Neuronal stem cell (in vitro differentiated cells): ENCODE measurements around the gene DLGAP5.

Source experiments
- DNase-seq: peaks from one replicate; pipeline ENCODE4 v3.0.0-alpha.2; 2013; ENCODE audit warnings: low spot score
- H2AFZ ChIP-seq: one replicate; pipeline ENCODE4 v1.6.1; 2013; ENCODE audit warnings: mild to moderate bottlenecking, low read length, inconsistent platforms
- H2AK5ac ChIP-seq: 2 replicates; pipeline ENCODE4 v1.6.1; 2013; ENCODE audit warnings: low read depth, mild to moderate bottlenecking, inconsistent platforms, low read length, moderate library complexity, mixed read lengths
- H2BK120ac ChIP-seq: 2 replicates; pipeline ENCODE4 v1.6.1; 2013; ENCODE audit warnings: low read depth, mild to moderate bottlenecking, inconsistent platforms, low read length, moderate library complexity, mixed read lengths
- H2BK12ac ChIP-seq: one replicate; pipeline ENCODE4 v1.6.1; 2013; ENCODE audit warnings: low read length, inconsistent platforms
- H2BK15ac ChIP-seq: 2 replicates; pipeline ENCODE4 v1.6.1; 2013; ENCODE audit warnings: mild to moderate bottlenecking, low read length, inconsistent platforms, mixed read lengths
- H2BK5ac ChIP-seq: one replicate; pipeline ENCODE4 v1.6.1; 2013; ENCODE audit warnings: inconsistent platforms, mild to moderate bottlenecking, low read length, moderate library complexity
- H3K14ac ChIP-seq: one replicate; pipeline ENCODE4 v1.6.1; 2013; ENCODE audit warnings: low read length, inconsistent platforms
- H3K18ac ChIP-seq: 2 replicates; pipeline ENCODE4 v1.6.1; 2013; ENCODE audit warnings: low read length, inconsistent platforms
- H3K23ac ChIP-seq: 2 replicates; pipeline ENCODE4 v1.6.1; 2013; ENCODE audit warnings: low read depth, mild to moderate bottlenecking, mixed read lengths, low read length, inconsistent platforms; ENCODE audit not compliant: poor library complexity
- H3K27ac ChIP-seq: replicated peaks from 3 replicates; pipeline ENCODE4 v1.5.1; 2013; ENCODE audit warnings: low read length, inconsistent platforms
- H3K27me3 ChIP-seq, 3 experiments: 2 replicates each; pipeline ENCODE4 v1.6.1; 2013; ENCODE audit warnings: low read length in 3 of 3, mild to moderate bottlenecking in 2 of 3, inconsistent platforms in 1 of 3, low read depth in 1 of 3, mixed read lengths in 1 of 3, moderate library complexity in 1 of 3; ENCODE audit not compliant: control insufficient read depth in 3 of 3, insufficient read depth in 3 of 3
- H3K36me3 ChIP-seq, 2 donors: replicated peaks in 1 of 2; 2 replicates each; pipeline ENCODE4 v1.6.1; 2013; ENCODE audit warnings: low read length in 2 of 2; ENCODE audit not compliant: control insufficient read depth in 2 of 2, insufficient read depth in 2 of 2
- H3K4ac ChIP-seq: 2 replicates; pipeline ENCODE4 v1.6.1; 2013; ENCODE audit warnings: inconsistent platforms, mild to moderate bottlenecking, low read length, moderate library complexity
- H3K4me1 ChIP-seq, 2 donors: 1 replicate in 1 of 2; 2 replicates in 1 of 2; pipeline ENCODE4 v1.6.1; 2013; ENCODE audit warnings: low read length in 2 of 2, low read depth in 1 of 2; ENCODE audit not compliant: control insufficient read depth in 2 of 2, insufficient read depth in 1 of 2
- H3K4me2 ChIP-seq: one replicate; pipeline ENCODE4 v1.6.1; 2013; ENCODE audit warnings: mild to moderate bottlenecking, low read length, inconsistent platforms; ENCODE audit not compliant: insufficient read depth, poor library complexity, severe bottlenecking
- H3K4me3 ChIP-seq, 2 donors: 2 replicates each; pipeline ENCODE4 v1.5.1; 2013; ENCODE audit warnings: low read length in 2 of 2, mild to moderate bottlenecking in 2 of 2, inconsistent platforms in 1 of 2, moderate library complexity in 1 of 2
- H3K79me1 ChIP-seq: one replicate; pipeline ENCODE4 v1.6.1; 2013; ENCODE audit warnings: low read depth, mild to moderate bottlenecking, inconsistent platforms, low read length, moderate library complexity
- H3K9ac ChIP-seq: one replicate; pipeline ENCODE4 v1.6.1; 2013; ENCODE audit warnings: mild to moderate bottlenecking, low read depth, low read length, inconsistent platforms; ENCODE audit not compliant: poor library complexity
- H3K9me3 ChIP-seq, 2 donors: replicated peaks in 1 of 2; 2 replicates each; pipeline versions ENCODE3 to v1.6.1; 2013; ENCODE audit warnings: low read length in 2 of 2, mild to moderate bottlenecking in 2 of 2, inconsistent platforms in 1 of 2, low read depth in 1 of 2, mixed read lengths in 1 of 2, moderate library complexity in 1 of 2; ENCODE audit not compliant: control insufficient read depth in 2 of 2, insufficient read depth in 1 of 2
- H4K8ac ChIP-seq: one replicate; pipeline ENCODE4 v1.6.1; 2013; ENCODE audit warnings: low read depth, mild to moderate bottlenecking, inconsistent platforms, low read length, moderate library complexity
- H4K91ac ChIP-seq: one replicate; pipeline ENCODE4 v1.6.1; 2013; ENCODE audit warnings: low read length, low read depth, mild to moderate bottlenecking, inconsistent platforms; ENCODE audit not compliant: poor library complexity
- WGBS, 2 donors: extraction: QIAGEN DNeasy Blood & Tissue Kit; methylation state at CpG; one replicate each; pipeline ENCODE4 v1.1.7; 2013; ENCODE audit warnings: missing lambda C conversion rate in 2 of 2, mixed read lengths in 1 of 2; ENCODE audit not compliant: insufficient read length in 2 of 2, insufficient replicate concordance in 1 of 2; ENCODE audit errors: extremely low coverage in 2 of 2; 5-methylcytosine and 5-hydroxymethylcytosine counted together

The DLGAP5 gene

GRCh38 chr14:55130196-55130550, 61.2 kb downstream of the DLGAP5 start:
- Histone ChIP-seq H3K4ac (no peak overlapping the region), H3K9me3 (no peaks in the 10 kb centered on the region), H2BK120ac (no peak overlapping the region), H2BK12ac (no peak overlapping the region), H3K9ac (no peak overlapping the region), H2BK15ac (no peak overlapping the region), H3K27me3 (peaks cover 0 to 18% (median 3%) of the 10 kb centered on the region in 3 experiments), H2AFZ (no peak overlapping the region), H3K27ac (no peak overlapping the region), H4K8ac (no peak overlapping the region), H3K4me3 (peak overlapping the region in 1 of 2 donors; percentile 52), H2BK5ac (no peak overlapping the region), H3K4me2 (peak overlapping the region; percentile 91), H3K36me3 (peaks cover 2 to 4% of the 10 kb centered on the region in 2 donors), H2AK5ac (no peak overlapping the region), H3K18ac (no peak overlapping the region), H3K79me1 (no peaks in the 10 kb centered on the region), H4K91ac (no peak overlapping the region), H3K23ac (no peak overlapping the region), H3K4me1 (peaks cover 3 to 6% of the 10 kb centered on the region in 2 donors), H3K14ac (no peak overlapping the region)
- no peak for DNase-seq
- WGBS, 2 donors: no CpG with 5 or more reads among the region's 10 CpGs

GRCh38 chr14:55129428-55130195, 61.8 kb downstream of the DLGAP5 start:
- H3K9me3 ChIP-seq: no peaks in the 10 kb centered on the region
- no peak overlapping the region for H2BK120ac ChIP-seq
- peak overlapping the region; percentile 61 for H3K23ac ChIP-seq
- peak overlapping the region; percentile 91 for H3K4me2 ChIP-seq
- H2BK5ac ChIP-seq: peak overlapping the region; percentile 25
- no peak overlapping the region for H3K14ac ChIP-seq
- peaks cover 3 to 6% of the 10 kb centered on the region in 2 donors for H3K4me1 ChIP-seq
- no peak overlapping the region for H2BK12ac ChIP-seq
- no peaks in the 10 kb centered on the region for H3K79me1 ChIP-seq
- H3K27me3 ChIP-seq: peaks cover 0 to 18% (median 3%) of the 10 kb centered on the region in 3 experiments
- WGBS, 2 donors: no CpG with 5 or more reads among the region's 53 CpGs
- peak overlapping the region; percentile 75 for H3K9ac ChIP-seq
- H3K36me3 ChIP-seq: peaks cover 2% of the 10 kb centered on the region in 2 donors
- no peak overlapping the region for H3K27ac ChIP-seq
- no peak overlapping the region for H2AK5ac ChIP-seq
- peak overlapping the region; percentile 80 for H3K18ac ChIP-seq
- DNase-seq: no peak
- no peak overlapping the region for H4K8ac ChIP-seq
- no peak overlapping the region for H4K91ac ChIP-seq
- H3K4me3 ChIP-seq: peak overlapping the region in 1 of 2 donors; percentile 78
- no peak overlapping the region for H2BK15ac ChIP-seq
- H3K4ac ChIP-seq: no peak overlapping the region
- no peak overlapping the region for H2AFZ ChIP-seq

GRCh38 chr14:55129086-55129427, 62.3 kb downstream of the DLGAP5 start, which contains the start of gene LGALS3:
LGALS3 (plus strand) TSS chr14:55129252; CDS start chr14:55137374, 8,122 bp downstream.
- no peak within 1 kb of the TSS for H2BK15ac ChIP-seq
- no peak within 1 kb of the TSS for H2AK5ac ChIP-seq
- H2AFZ ChIP-seq: no peak within 1 kb of the TSS
- H3K9ac ChIP-seq: peak within 1 kb of the TSS; percentile 75
- H2BK12ac ChIP-seq: no peak within 1 kb of the TSS
- H3K4me3 ChIP-seq: peak within 1 kb of the TSS in 1 of 2 donors; percentile 78
- H2BK5ac ChIP-seq: peak within 1 kb of the TSS; percentile 25
- H4K8ac ChIP-seq: no peak within 1 kb of the TSS
- no peaks in the 10 kb centered on the region for H3K9me3 ChIP-seq
- WGBS, 2 donors: no CpG with 5 or more reads among the region's 50 CpGs
- peaks cover 0 to under 1% of the 10 kb centered on the region in 2 donors for H3K36me3 ChIP-seq
- no peak within 1 kb of the TSS for H3K14ac ChIP-seq
- no peaks in the 10 kb centered on the region for H3K79me1 ChIP-seq
- no peak within 1 kb of the TSS for H3K4ac ChIP-seq
- H3K27ac ChIP-seq: no peak within 1 kb of the TSS
- no peak within 1 kb of the TSS for H2BK120ac ChIP-seq
- H4K91ac ChIP-seq: no peak within 1 kb of the TSS
- peak; percentile 37 for DNase-seq
- H3K18ac ChIP-seq: peak within 1 kb of the TSS; percentile 80
- H3K4me1 ChIP-seq: peaks cover 3 to 6% of the 10 kb centered on the region in 2 donors
- peak within 1 kb of the TSS; percentile 91 for H3K4me2 ChIP-seq
- peaks cover 0 to 18% (median 3%) of the 10 kb centered on the region in 3 experiments for H3K27me3 ChIP-seq
- H3K23ac ChIP-seq: peak within 1 kb of the TSS; percentile 61

- Histone ChIP-seq H3K27me3 (peaks cover 0 to 18% (median 3%) of the 10 kb centered on the region in 3 experiments), H2BK12ac (no peak overlapping the region), H2BK5ac (no peak overlapping the region), H2BK120ac (no peak overlapping the region), H3K4me3 (peak overlapping the region in 1 of 2 donors; percentile 72), H3K79me1 (no peaks in the 10 kb centered on the region), H2AFZ (no peak overlapping the region), H3K36me3 (no peaks in the 10 kb centered on the region), H3K14ac (no peak overlapping the region), H3K9ac (no peak overlapping the region), H3K27ac (no peak overlapping the region), H3K4ac (no peak overlapping the region), H3K9me3 (no peaks in the 10 kb centered on the region), H3K23ac (no peak overlapping the region), H3K4me1 (peaks cover 3 to 6% of the 10 kb centered on the region in 2 donors), H2BK15ac (no peak overlapping the region), H4K91ac (no peak overlapping the region), H3K18ac (no peak overlapping the region), H4K8ac (no peak overlapping the region), H3K4me2 (peak overlapping the region; percentile 91), H2AK5ac (no peak overlapping the region)
- no CpG with 5 or more reads among the region's 20 CpGs for WGBS, 2 donors
- DNase-seq: no peak
Measured at GRCh38 chr14:55128386-55129085, 62.8 kb downstream of the DLGAP5 start.
